Right lobe of liver (tissue), 4 donors: Measurements from ENCODE around the gene LEP.

ENCODE experiments used
- POLR2A ChIP-seq: fragments of 450-650 bp; IDR thresholded peaks from one replicate; pipeline ENCODE4 v1.6.1; 2017; ENCODE audit warnings: antibody characterized with exemption, mild to moderate bottlenecking
- TF ChIP-seq, protein P1 (sequence below), 4 donors: fragments of 200-600 bp in 3 of 4; fragments of 450-650 bp in 1 of 4; IDR thresholded peaks; one replicate each; pipeline versions ENCODE4 v1.5.1 to v1.8.0; 2016 to 2022; ENCODE audit warnings: antibody characterized with exemption in 4 of 4, mild to moderate bottlenecking in 2 of 4
- donor health status: DM: no; HTN: no; CAD: no.
- donor health status: DM: no; HTN: no; CAD: no.
- donor health status: DM: no; HTN: yes; CAD: no.

DNA sequence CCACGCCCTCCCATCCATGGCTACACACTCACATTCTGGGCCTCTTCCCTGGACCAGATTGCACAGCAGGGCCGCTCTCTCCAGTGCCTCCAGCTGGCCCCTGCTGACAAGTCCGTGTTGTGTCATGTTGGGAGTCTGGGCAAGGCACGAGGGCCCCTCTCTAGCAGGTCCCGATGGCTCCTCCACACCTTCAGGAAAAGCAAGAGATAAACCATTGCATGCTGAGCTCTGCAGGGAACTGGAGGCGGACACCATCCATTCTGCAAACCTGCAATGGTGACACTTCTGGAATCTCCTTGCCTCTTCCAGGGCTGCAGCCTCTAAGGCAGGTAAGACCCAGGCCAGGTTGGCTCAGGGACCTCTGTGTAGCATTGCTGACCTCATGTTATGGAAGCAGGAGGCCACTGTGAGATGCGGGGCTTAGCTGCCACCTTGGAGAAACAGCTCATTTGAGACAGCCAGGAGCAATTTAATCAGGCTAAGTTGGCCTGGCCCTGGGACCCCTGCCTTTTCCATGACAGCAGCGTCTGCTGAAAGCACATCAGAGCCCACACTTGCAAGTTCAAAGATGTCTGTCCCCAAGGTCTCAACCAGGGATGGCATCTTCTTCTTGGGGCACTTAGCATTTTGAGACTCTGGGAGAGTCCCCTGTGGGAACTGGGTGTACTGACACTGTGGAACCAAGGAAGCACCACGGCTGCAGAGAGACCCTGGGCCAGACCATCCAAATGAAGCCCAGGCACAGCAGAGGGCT is 34.2 kb upstream of the LEP start:
- no peak for TF ChIP-seq POLR2A
- TF ChIP-seq, protein P1, sequence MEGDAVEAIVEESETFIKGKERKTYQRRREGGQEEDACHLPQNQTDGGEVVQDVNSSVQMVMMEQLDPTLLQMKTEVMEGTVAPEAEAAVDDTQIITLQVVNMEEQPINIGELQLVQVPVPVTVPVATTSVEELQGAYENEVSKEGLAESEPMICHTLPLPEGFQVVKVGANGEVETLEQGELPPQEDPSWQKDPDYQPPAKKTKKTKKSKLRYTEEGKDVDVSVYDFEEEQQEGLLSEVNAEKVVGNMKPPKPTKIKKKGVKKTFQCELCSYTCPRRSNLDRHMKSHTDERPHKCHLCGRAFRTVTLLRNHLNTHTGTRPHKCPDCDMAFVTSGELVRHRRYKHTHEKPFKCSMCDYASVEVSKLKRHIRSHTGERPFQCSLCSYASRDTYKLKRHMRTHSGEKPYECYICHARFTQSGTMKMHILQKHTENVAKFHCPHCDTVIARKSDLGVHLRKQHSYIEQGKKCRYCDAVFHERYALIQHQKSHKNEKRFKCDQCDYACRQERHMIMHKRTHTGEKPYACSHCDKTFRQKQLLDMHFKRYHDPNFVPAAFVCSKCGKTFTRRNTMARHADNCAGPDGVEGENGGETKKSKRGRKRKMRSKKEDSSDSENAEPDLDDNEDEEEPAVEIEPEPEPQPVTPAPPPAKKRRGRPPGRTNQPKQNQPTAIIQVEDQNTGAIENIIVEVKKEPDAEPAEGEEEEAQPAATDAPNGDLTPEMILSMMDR (IDR thresholded peaks at IDR 0.05): no peak
